ENCODE data around the gene SOX18. TPM values are rescaled to one million over a fixed set of nuclear protein-coding genes. Genes with fewer than 3 reads are reported as not detected.

SOX18 gene
- total and polyA plus RNA-seq, 2 of the 13 experiments (the other 11 are each of a cell fraction or from before 2014, with no cell fraction given) = 1.6 to 1.9 TPM

DNA sequence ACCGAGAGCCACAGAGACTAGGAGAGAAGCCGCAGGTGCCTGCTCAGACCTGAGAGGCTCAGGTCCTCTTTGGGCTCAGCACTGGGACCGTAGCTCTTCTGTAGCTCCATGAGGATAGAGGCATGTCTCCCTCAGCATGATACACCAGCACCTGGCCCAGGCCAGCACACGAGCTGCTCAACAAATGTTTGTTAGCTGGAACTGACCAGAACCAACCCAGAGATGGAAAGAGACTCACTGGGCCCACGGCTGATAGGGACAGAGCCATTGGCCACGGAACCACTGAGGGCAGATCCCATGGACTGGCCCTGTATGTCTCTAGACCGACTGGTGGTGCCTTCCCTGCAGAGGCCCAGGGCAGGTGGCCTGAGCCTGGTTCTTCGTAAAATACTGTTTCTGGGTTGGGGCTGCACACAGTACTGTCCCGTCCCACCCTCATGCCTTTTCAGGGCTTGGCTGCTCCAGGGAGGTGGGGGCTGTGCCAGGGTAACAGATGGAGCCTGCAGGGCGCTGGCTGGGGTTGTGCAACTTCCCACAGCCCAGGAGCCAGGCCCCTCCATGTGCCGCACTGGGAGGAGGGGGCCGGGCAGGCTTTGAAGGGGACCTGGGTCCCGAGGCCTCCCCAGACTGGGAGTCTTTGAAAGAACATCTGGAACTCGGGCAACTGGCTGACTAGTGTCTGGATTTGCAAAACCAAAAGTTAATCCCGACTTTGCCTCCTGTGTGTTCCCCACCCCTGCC lies 8.2 kb downstream of the SOX18 start (continued):
- TF ChIP-seq ASH2L (IDR thresholded peaks at IDR 0.05; ENCODE audit: insufficient read length, low read depth, low read length) = no peak
- no peak for TF ChIP-seq ZNF652 (CRISPR knock-in tag; IDR thresholded peaks at IDR 0.05; ENCODE audit: borderline replicate concordance, low read depth)
- peak; percentile 31 for TF ChIP-seq YY1 (IDR thresholded peaks at IDR 0.05; ENCODE audit: insufficient read depth, insufficient replicate concordance, low read depth, low read length)

DNA sequence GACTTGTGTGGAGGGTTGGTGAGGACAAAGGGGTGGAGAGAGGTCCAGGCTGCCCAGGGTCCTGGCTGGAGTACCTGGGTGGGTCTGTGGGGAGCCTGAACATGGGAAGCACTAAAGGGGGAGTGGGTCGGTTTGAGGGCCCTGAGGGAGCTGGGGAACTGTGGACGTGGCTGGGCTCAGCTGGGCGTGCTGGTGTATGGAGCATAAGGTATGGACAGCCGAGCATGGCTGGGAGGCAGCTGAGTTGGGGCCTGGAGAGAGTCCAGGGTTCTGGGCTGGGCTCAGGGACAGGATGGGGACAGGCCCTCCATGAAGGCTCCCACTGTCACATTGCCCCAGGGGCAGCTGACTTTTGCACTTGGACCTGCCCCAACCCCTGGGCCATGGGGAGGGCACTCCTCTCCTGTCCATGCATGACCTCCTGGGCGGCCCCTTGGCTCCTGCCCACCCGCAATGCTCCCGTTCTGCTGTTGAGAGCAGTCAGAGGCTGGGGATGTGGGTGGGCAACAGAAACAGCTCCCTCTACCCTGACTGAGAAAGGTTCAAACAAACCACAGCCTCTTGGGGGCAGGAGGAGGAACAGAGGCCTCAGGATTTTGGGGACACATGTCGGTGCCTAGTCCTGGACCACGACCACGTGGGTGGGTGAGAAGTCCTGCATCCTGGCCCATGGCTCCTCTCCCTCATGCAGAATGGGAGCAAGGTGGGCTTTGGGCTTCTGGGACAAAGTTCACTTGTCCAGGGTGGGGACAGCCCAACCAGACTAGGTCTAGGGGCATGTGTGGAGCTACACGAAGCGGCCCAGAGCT lies 9.0 kb downstream of the SOX18 start:
- WGBS (ENCODE audit: low lambda C conversion rate) = 22% methylated on average over 12 of the region's 12 CpGs
- POLR2A ChIA-PET = interaction anchor here (1.0 to 10.1 kb wide), 5 partner anchors 13 to 67 kb away, joined by 3 to 252 read pairs (median 39); partner anchors contain the start of genes PRPF6, SAMD10, SOX18 and TCEA2
- intact Hi-C loops (cut with micrococcal nuclease; ENCODE audit: unreplicated experiment) = no loop called here
- Histone ChIP-seq H3K27me3 (ENCODE audit: control insufficient read depth in 1 of 2, insufficient read depth in 2 of 2, low read length in 2 of 2) (no peaks in the 10 kb centered on the region), H2AFZ (ENCODE audit: low read length) (no peak overlapping the region), H3K9me3 (ENCODE audit: low read length) (no peaks in the 10 kb centered on the region), H3K79me2 (ENCODE audit: insufficient read depth, low read length) (peaks cover 18% of the 10 kb centered on the region), H3K4me1 (ENCODE audit: insufficient read depth, low read length) (peaks cover 76% of the 10 kb centered on the region), H4K20me1 (ENCODE audit: insufficient read depth, low read length) (no peaks in the 10 kb centered on the region), H3K27ac (ENCODE audit: extremely low read length, insufficient read depth, low read length) (peak overlapping the region; percentile 45), H3K9ac (ENCODE audit: insufficient read depth, low read depth, low read length) (peak overlapping the region; percentile 86), H3K4me2 (ENCODE audit: low read depth, low read length) (peak overlapping the region; percentile 94), H3K4me3 (replicated peaks in 1 of 3; ENCODE audit: insufficient read depth in 1 of 3, low read depth in 2 of 3, low read length in 3 of 3) (peak overlapping the region; percentile 3 to 89 (median 89); a peak in 5 of 6 replicates), H3K36me3 (replicated peaks in 1 of 2; ENCODE audit: control insufficient read depth in 1 of 2, insufficient read depth in 2 of 2, low read length in 2 of 2) (no peaks in the 10 kb centered on the region)
- in situ Hi-C loops (cut with HindIII; ENCODE audit: extremely low pct_ligation_motif_present, low pct_unique_long_range_greater_than_20kb) = no loop called here
- BruUV-seq (replicated peaks) = no TSS peak
- CTCF ChIA-PET (ENCODE audit: low intra/inter-chr PET ratio, low total read pairs) = no interaction called here
- DNase-seq (ENCODE audit: low spot score) (no peak), FAIRE-seq (no peak), ATAC-seq (peak; percentile 30)
- no peak; the same call in 1 of the 2 replicates for TF ChIP-seq RFXAP (CRISPR knock-in tag; IDR thresholded peaks at IDR 0.05; ENCODE audit: borderline replicate concordance)
- TF ChIP-seq RBM39 (IDR thresholded peaks at IDR 0.05; ENCODE audit: low read depth, low read length, poor library complexity, severe bottlenecking) = peak; percentile 20
- TF ChIP-seq MAFK (conservative IDR thresholded peaks at IDR 0.05 in 1 of 2, IDR thresholded peaks at IDR 0.05 in 1 of 2; ENCODE audit: low read length in 2 of 2) = no peak
- peak; percentile 68; the same call in 1 of the 2 replicates for TF ChIP-seq HNF4G (IDR thresholded peaks at IDR 0.05; ENCODE audit: borderline replicate concordance, low read depth, low read length)
- no peak; the same call in 1 of the 2 replicates for TF ChIP-seq HNF4G (CRISPR knock-in tag; IDR thresholded peaks at IDR 0.05; ENCODE audit: borderline replicate concordance, low read depth)
- TF ChIP-seq GFI1 (CRISPR knock-in tag; IDR thresholded peaks at IDR 0.05; ENCODE audit: borderline replicate concordance) = no peak
- TF ChIP-seq ZNF34 (CRISPR knock-in tag; IDR thresholded peaks at IDR 0.05; ENCODE audit: borderline replicate concordance) = no peak
- no peak for TF ChIP-seq ZNF329 (CRISPR knock-in tag; IDR thresholded peaks at IDR 0.05; ENCODE audit: low read depth)
- no peak for TF ChIP-seq NBN (conservative IDR thresholded peaks at IDR 0.05)
- TF ChIP-seq GPN1 (CRISPR knock-in tag; IDR thresholded peaks at IDR 0.05; ENCODE audit: borderline replicate concordance) = no peak
- TF ChIP-seq, protein P1, sequence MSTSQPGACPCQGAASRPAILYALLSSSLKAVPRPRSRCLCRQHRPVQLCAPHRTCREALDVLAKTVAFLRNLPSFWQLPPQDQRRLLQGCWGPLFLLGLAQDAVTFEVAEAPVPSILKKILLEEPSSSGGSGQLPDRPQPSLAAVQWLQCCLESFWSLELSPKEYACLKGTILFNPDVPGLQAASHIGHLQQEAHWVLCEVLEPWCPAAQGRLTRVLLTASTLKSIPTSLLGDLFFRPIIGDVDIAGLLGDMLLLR (CRISPR knock-in tag; IDR thresholded peaks at IDR 0.05) = peak; percentile 59; the same call in 1 of the 2 replicates
- TF ChIP-seq ZKSCAN8 (CRISPR knock-in tag; IDR thresholded peaks at IDR 0.05; ENCODE audit: borderline replicate concordance) = no peak; the same call in 1 of the 2 replicates
- no peak for TF ChIP-seq ZNF737 (CRISPR knock-in tag; IDR thresholded peaks at IDR 0.05; ENCODE audit: borderline replicate concordance)
- TF ChIP-seq ZNF614 (CRISPR knock-in tag; IDR thresholded peaks at IDR 0.05; ENCODE audit: borderline replicate concordance) = 0 out of 2 replicates have a peak, but pooled peaks have one; percentile 14
- no peak for TF ChIP-seq JARID2 (CRISPR knock-in tag; IDR thresholded peaks at IDR 0.05; ENCODE audit: insufficient replicate concordance)
- TF ChIP-seq ZNF605 (CRISPR knock-in tag; IDR thresholded peaks at IDR 0.05) = peak; percentile 64
- no peak for TF ChIP-seq ZNF383 (CRISPR knock-in tag; IDR thresholded peaks at IDR 0.05; ENCODE audit: borderline replicate concordance)
- no peak; the same call in 1 of the 2 replicates for TF ChIP-seq ETV6 (CRISPR knock-in tag; conservative IDR thresholded peaks at IDR 0.05)
- no peak for TF ChIP-seq THAP11 (CRISPR knock-in tag; IDR thresholded peaks at IDR 0.05)

Data from HepG2 (cell line).